ENCODE results near the gene MMUT. TPM values are rescaled to one million over a fixed set of nuclear protein-coding genes. Genes with fewer than 3 reads are reported as not detected.

The MMUT gene
- total RNA-seq, 2 experiments from 2014 or later: 9.0 to 17.2 TPM

- no peak overlapping the region for H3K4me2 ChIP-seq (ENCODE audit: low read length)
- H3K27ac ChIP-seq (ENCODE audit: low read depth, low read length, poor library complexity, severe bottlenecking): no peak overlapping the region
- POLR2A ChIA-PET: interaction anchor here (0.9 to 1.3 kb wide), 3 partner anchors 10 to 17 kb away, joined by 5 to 9 read pairs (median 6); no protein-coding TSS in a partner anchor
- intact Hi-C loops (cut with micrococcal nuclease; ENCODE audit: unreplicated experiment): loop anchor here (2.0 kb wide), 1 partner anchor 1622 kb away; no protein-coding TSS in a partner anchor
- H3K79me2 ChIP-seq (ENCODE audit: insufficient read depth, low read depth, low read length): no peaks in the 10 kb centered on the region
- no peak overlapping the region for H2AFZ ChIP-seq (ENCODE audit: low read length)
- H3K36me3 ChIP-seq (ENCODE audit: insufficient read depth, low read length): no peaks in the 10 kb centered on the region
- no peaks in the 10 kb centered on the region for H3K4me1 ChIP-seq (ENCODE audit: insufficient read depth, low read length, poor library complexity, severe bottlenecking)
- DNase-seq (ENCODE audit: low spot score): no peak
- no peaks in the 10 kb centered on the region for H3K9me2 ChIP-seq (ENCODE audit: insufficient read depth, low read length)
- BruUV-seq (replicated peaks): no TSS peak
- H4K20me1 ChIP-seq (ENCODE audit: insufficient read depth, low read length): no peaks in the 10 kb centered on the region
- TF ChIP-seq EZH2phosphoT487 (IDR thresholded peaks at IDR 0.05; ENCODE audit: borderline replicate concordance, low read depth, low read length) (no peak), CTCF (conservative IDR thresholded peaks at IDR 0.05; ENCODE audit: low read length) (no peak)
- CTCF ChIA-PET (ENCODE audit: unreplicated experiment): interaction anchor here (0.5 kb wide), 1 partner anchor 1852 kb away, joined by 3 read pairs; no protein-coding TSS in a partner anchor
- H3K9me3 ChIP-seq (ENCODE audit: low read length): no peaks in the 10 kb centered on the region
- no peak overlapping the region for H3K4me3 ChIP-seq (ENCODE audit: low read depth, low read length, poor library complexity, severe bottlenecking)
These were observed 52.5 kb downstream of the MMUT start for GRCh38 chr6:49410564-49410963.

GRCh38 chr6:49409951-49410542, 53.0 kb downstream of the MMUT start:
- no TSS peak for BruUV-seq (replicated peaks)
- Histone ChIP-seq H3K4me1 (ENCODE audit: insufficient read depth, low read length, poor library complexity, severe bottlenecking) (no peaks in the 10 kb centered on the region), H3K4me3 (ENCODE audit: low read depth, low read length, poor library complexity, severe bottlenecking) (no peak overlapping the region), H3K9me2 (ENCODE audit: insufficient read depth, low read length) (no peaks in the 10 kb centered on the region), H3K79me2 (ENCODE audit: insufficient read depth, low read depth, low read length) (no peaks in the 10 kb centered on the region), H3K36me3 (ENCODE audit: insufficient read depth, low read length) (no peaks in the 10 kb centered on the region), H3K9me3 (ENCODE audit: low read length) (no peaks in the 10 kb centered on the region), H3K4me2 (ENCODE audit: low read length) (no peak overlapping the region), H4K20me1 (ENCODE audit: insufficient read depth, low read length) (no peaks in the 10 kb centered on the region), H2AFZ (ENCODE audit: low read length) (no peak overlapping the region), H3K27ac (ENCODE audit: low read depth, low read length, poor library complexity, severe bottlenecking) (no peak overlapping the region)
- ChIA-PET CTCF (ENCODE audit: unreplicated experiment) (no interaction called here), POLR2A (interaction anchor here (0.9 to 1.3 kb wide), 3 partner anchors 11 to 16 kb away, joined by 5 to 9 read pairs (median 6); no protein-coding TSS in a partner anchor)
- intact Hi-C loops (cut with micrococcal nuclease; ENCODE audit: unreplicated experiment): loop anchor here (2.0 kb wide), 1 partner anchor 1621 kb away; no protein-coding TSS in a partner anchor
- peak; percentile 87 for TF ChIP-seq CTCF (conservative IDR thresholded peaks at IDR 0.05; ENCODE audit: low read length)
- no peak for TF ChIP-seq EZH2phosphoT487 (IDR thresholded peaks at IDR 0.05; ENCODE audit: borderline replicate concordance, low read depth, low read length)
- peak; percentile 57 for DNase-seq (ENCODE audit: low spot score)

- H3K4me2 ChIP-seq (ENCODE audit: low read length): no peak overlapping the region
- intact Hi-C loops (cut with micrococcal nuclease; ENCODE audit: unreplicated experiment): no loop called here
- ChIA-PET POLR2A (no interaction called here), CTCF (ENCODE audit: unreplicated experiment) (no interaction called here)
- no TSS peak for BruUV-seq (replicated peaks)
- H3K27ac ChIP-seq (ENCODE audit: low read depth, low read length, poor library complexity, severe bottlenecking): no peak overlapping the region
- H2AFZ ChIP-seq (ENCODE audit: low read length): no peak overlapping the region
- no peak overlapping the region for H3K4me3 ChIP-seq (ENCODE audit: low read depth, low read length, poor library complexity, severe bottlenecking)
- no peaks in the 10 kb centered on the region for H3K9me2 ChIP-seq (ENCODE audit: insufficient read depth, low read length)
- TF ChIP-seq EZH2phosphoT487 (IDR thresholded peaks at IDR 0.05; ENCODE audit: borderline replicate concordance, low read depth, low read length) (no peak), CTCF (conservative IDR thresholded peaks at IDR 0.05; ENCODE audit: low read length) (no peak)
- no peaks in the 10 kb centered on the region for H3K36me3 ChIP-seq (ENCODE audit: insufficient read depth, low read length)
- no peak for DNase-seq (ENCODE audit: low spot score)
- H3K4me1 ChIP-seq (ENCODE audit: insufficient read depth, low read length, poor library complexity, severe bottlenecking): no peaks in the 10 kb centered on the region
- H4K20me1 ChIP-seq (ENCODE audit: insufficient read depth, low read length): no peaks in the 10 kb centered on the region
- no peaks in the 10 kb centered on the region for H3K9me3 ChIP-seq (ENCODE audit: low read length)
- no peaks in the 10 kb centered on the region for H3K79me2 ChIP-seq (ENCODE audit: insufficient read depth, low read depth, low read length)
These were observed 56.6 kb downstream of the MMUT start for GRCh38 chr6:49406250-49406970.
